HepG2 (cell line): ENCODE measurements around the gene ALLC. TPM values are rescaled to one million over a fixed set of nuclear protein-coding genes. Genes with fewer than 3 reads are reported as not detected.

ENCODE experiments used
- E2F5 ChIP-seq: sonication (generic); formaldehyde crosslinking; conservative IDR thresholded peaks from 2 replicates; pipeline ENCODE4 v1.4.0; 2020; ENCODE audit warnings: missing genetic modification reagents
- GATAD1 ChIP-seq: IDR thresholded peaks from 2 replicates; pipeline ENCODE4 v1.6.1; 2016; ENCODE audit warnings: missing genetic modification reagents, missing compliant biosample characterization
- HMGA1 ChIP-seq: sonication (generic); formaldehyde crosslinking; conservative IDR thresholded peaks from 2 replicates; pipeline ENCODE4 v1.4.0; 2020; ENCODE audit warnings: missing genetic modification reagents
- IRF2 ChIP-seq: IDR thresholded peaks from 2 replicates; pipeline ENCODE4 v1.6.1; 2018; ENCODE audit warnings: missing genetic modification reagents, missing compliant biosample characterization
- LCORL ChIP-seq, 2 experiments: fragments of 450-650 bp in 1 of 2; sonication (generic) in 1 of 2; formaldehyde crosslinking in 1 of 2; IDR thresholded peaks; 2 replicates each; pipeline versions ENCODE4 v1.5.0 to v1.6.1; 2017 to 2020; ENCODE audit warnings: antibody characterized with exemption in 1 of 2, missing genetic modification reagents in 1 of 2
- MATR3 ChIP-seq: sonication (generic); formaldehyde crosslinking; IDR thresholded peaks from 2 replicates; pipeline ENCODE4 v1.4.0; 2020; ENCODE audit warnings: missing genetic modification reagents
- NCOA1 ChIP-seq: sonication (generic); formaldehyde crosslinking; IDR thresholded peaks from 2 replicates; pipeline ENCODE4 v1.9.0; 2021; ENCODE audit warnings: missing genetic modification reagents
- NKX3-1 ChIP-seq: sonication (generic); formaldehyde crosslinking; IDR thresholded peaks from 2 replicates; pipeline ENCODE4 v1.5.0; 2020; ENCODE audit warnings: missing genetic modification reagents
- NR2C2 ChIP-seq: sonication (generic); formaldehyde crosslinking; IDR thresholded peaks from 2 replicates; pipeline ENCODE4 v1.4.0; 2020; ENCODE audit warnings: missing genetic modification reagents, mild to moderate bottlenecking, moderate library complexity, borderline replicate concordance
- POLR2A ChIP-seq, 2 experiments: IDR thresholded peaks; 2 replicates each; pipeline ENCODE4 v1.6.1; 2011; ENCODE audit warnings: low read depth in 2 of 2, low read length in 2 of 2, mild to moderate bottlenecking in 1 of 2, moderate library complexity in 1 of 2; ENCODE audit not compliant: insufficient read depth in 1 of 2
- SP1 ChIP-seq, 2 experiments: fragments of 450-650 bp in 1 of 2; sonication (generic) in 1 of 2; formaldehyde crosslinking in 1 of 2; IDR thresholded peaks; 2 replicates each; pipeline versions ENCODE4 v1.4.0 to v1.6.1; 2016 to 2020; ENCODE audit warnings: missing genetic modification reagents in 1 of 2
- UBTF ChIP-seq: sonication (generic); formaldehyde crosslinking; IDR thresholded peaks from 2 replicates; pipeline ENCODE4 v1.4.0; 2020; ENCODE audit warnings: mild to moderate bottlenecking, missing genetic modification reagents
- ZFP36L2 ChIP-seq: sonication (generic); formaldehyde crosslinking; IDR thresholded peaks from 2 replicates; pipeline ENCODE4 v1.4.0; 2020; ENCODE audit warnings: missing genetic modification reagents
- ZFY ChIP-seq: sonication (generic); formaldehyde crosslinking; IDR thresholded peaks from 2 replicates; pipeline ENCODE4 v1.4.0; 2020; ENCODE audit warnings: missing genetic modification reagents
- ZNF142 ChIP-seq: sonication (generic); formaldehyde crosslinking; IDR thresholded peaks from 2 replicates; pipeline ENCODE4 v1.4.0; 2020; ENCODE audit warnings: missing genetic modification reagents
- ZNF530 ChIP-seq: sonication (generic); formaldehyde crosslinking; IDR thresholded peaks from 2 replicates; pipeline ENCODE4 v1.5.0; 2020; ENCODE audit warnings: low read depth, mild to moderate bottlenecking, missing genetic modification reagents
- ZNF543 ChIP-seq: sonication (generic); formaldehyde crosslinking; IDR thresholded peaks from 2 replicates; pipeline ENCODE4 v1.4.0; 2020; ENCODE audit warnings: mild to moderate bottlenecking, missing genetic modification reagents
- ZNF547 ChIP-seq: sonication (generic); formaldehyde crosslinking; IDR thresholded peaks from 2 replicates; pipeline ENCODE4 v1.5.1; 2020; ENCODE audit warnings: mild to moderate bottlenecking, missing genetic modification reagents
- ZNF563 ChIP-seq: sonication (generic); formaldehyde crosslinking; IDR thresholded peaks from 2 replicates; pipeline ENCODE4 v1.8.0; 2022; ENCODE audit warnings: mild to moderate bottlenecking, moderate library complexity, missing genetic modification reagents
- ZNF672 ChIP-seq: sonication (generic); formaldehyde crosslinking; IDR thresholded peaks from 2 replicates; pipeline ENCODE4 v1.8.1; 2022; ENCODE audit warnings: missing genetic modification reagents
- polyA plus RNA-seq, 8 experiments: library from polyadenylated mRNA; depleted of rRNA in 3 of 8; stranded (reverse) in 7 of 8; unstranded in 1 of 8; fragments of >200 nt; fragmentation: Illumina TruSeq in 4 of 8; extraction: Trizol in 4 of 8; gene quantifications; 2 replicates each; pipeline versions ENCODE4 v1.2.1 to v1.2.3, GENCODE V29; 2011 to 2016; ENCODE audit warnings: low read depth in 4 of 8, missing spikeins in 1 of 8, mixed read lengths in 1 of 8; ENCODE audit not compliant: insufficient read depth in 1 of 8
- total RNA-seq, 5 experiments: library from RNA; depleted of rRNA; stranded (reverse); fragments of >200 nt; fragmentation: Illumina TruSeq; extraction: Trizol; gene quantifications; 2 replicates each; pipeline ENCODE4 v1.2.3, GENCODE V29; 2016; ENCODE audit warnings: low read depth in 1 of 5

ALLC gene
- total and polyA plus RNA-seq, 2 of the 13 experiments (the other 11 are each of a cell fraction or from before 2014, with no cell fraction given): 0.08 to 0.11 TPM

- TF ChIP-seq ZFP36L2 (no peak), ZNF563 (CRISPR knock-in tag) (no peak), E2F5 (no peak), HMGA1 (CRISPR knock-in tag) (no peak), ZNF142 (CRISPR knock-in tag) (0 out of 2 replicates have a peak, but pooled peaks have one; percentile 57), SP1 (IDR thresholded peaks at IDR 0.05) (no peak), SP1 (CRISPR knock-in tag; IDR thresholded peaks at IDR 0.05) (no peak), UBTF (peak; percentile 60), LCORL (IDR thresholded peaks at IDR 0.05) (no peak), LCORL (CRISPR knock-in tag; IDR thresholded peaks at IDR 0.05) (no peak), MATR3 (no peak), ZNF547 (CRISPR knock-in tag) (0 out of 2 replicates have a peak, but pooled peaks have one; percentile 8), ZNF530 (no peak), NR2C2 (CRISPR knock-in tag) (no peak), NKX3-1 (CRISPR knock-in tag) (0 out of 2 replicates have a peak, but pooled peaks have one; percentile 40), ZFY (CRISPR knock-in tag) (peak; percentile 76), IRF2 (CRISPR knock-in tag) (no peak), GATAD1 (CRISPR knock-in tag) (no peak), ZNF543 (CRISPR knock-in tag) (no peak), POLR2A (IDR thresholded peaks at IDR 0.05; ENCODE audit: insufficient read depth in 1 of 2, low read depth in 2 of 2, low read length in 2 of 2) (0 out of 4 replicates have a peak, but pooled peaks of 1 of the 2 experiments have one; percentile 18), NCOA1 (CRISPR knock-in tag) (0 out of 2 replicates have a peak, but pooled peaks have one; percentile 46), ZNF672 (CRISPR knock-in tag) (no peak)
Measured at GRCh38 chr2:3659447-3660432, 1.7 kb downstream of the ALLC start (continued).
